ENCODE results near the gene STK17B. TPM values are rescaled to one million over a fixed set of nuclear protein-coding genes. Genes with fewer than 3 reads are reported as not detected.
A peak's percentile ranks its signal among the peaks of the same experiment; 100 is the strongest.

STK17B gene
- total and polyA plus RNA-seq, 9 donors: 4.8 to 8.1 (median 5.8) TPM

DNA sequence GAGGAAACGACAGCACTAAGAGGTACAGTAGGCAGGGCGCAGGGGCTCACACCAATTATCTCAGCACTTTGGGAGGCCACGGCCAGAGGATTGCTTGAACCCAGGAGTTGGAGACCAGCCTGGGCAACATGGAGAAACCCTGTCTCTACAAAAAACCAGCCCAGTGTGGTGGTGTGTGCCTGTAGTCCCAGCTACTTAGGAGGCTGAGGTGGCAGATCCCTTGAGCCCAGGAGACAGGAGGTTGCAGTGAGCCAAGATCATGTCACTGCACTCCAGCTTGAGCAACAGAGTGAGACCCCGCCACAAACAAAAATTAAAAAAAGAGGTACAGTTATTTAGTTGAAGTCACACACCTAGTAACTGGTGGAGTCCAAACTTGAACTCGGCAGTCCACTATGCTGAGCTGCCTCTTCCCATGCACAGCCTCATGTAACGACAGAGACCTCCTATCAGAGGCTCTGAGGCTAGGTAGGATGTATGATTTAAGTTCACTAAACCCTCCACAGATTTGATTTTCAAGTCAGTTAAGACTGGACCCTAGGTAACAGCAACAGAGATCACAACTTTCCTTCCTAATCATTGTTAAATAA lies 8.7 kb downstream of the STK17B start:
- peaks cover 5% of the 10 kb centered on the region for H3K36me3 ChIP-seq (ENCODE audit: control insufficient read depth, insufficient read depth, low read length)
- no peaks in the 10 kb centered on the region for H3K9me3 ChIP-seq (replicated peaks; ENCODE audit: control insufficient read depth, low read depth, low read length)
- no peaks in the 10 kb centered on the region for H3K27me3 ChIP-seq (ENCODE audit: control insufficient read depth, insufficient read depth, low read length)
- no peak for DNase-seq
- WGBS (ENCODE audit: insufficient coverage): 100% methylated on average over 2 of the region's 6 CpGs
- H3K27ac ChIP-seq (ENCODE audit: low read length): no peak overlapping the region
- no peaks in the 10 kb centered on the region for H3K4me1 ChIP-seq (ENCODE audit: control insufficient read depth, insufficient read depth, low read length)
- H3K4me3 ChIP-seq (ENCODE audit: low read length): no peak overlapping the region

DNA sequence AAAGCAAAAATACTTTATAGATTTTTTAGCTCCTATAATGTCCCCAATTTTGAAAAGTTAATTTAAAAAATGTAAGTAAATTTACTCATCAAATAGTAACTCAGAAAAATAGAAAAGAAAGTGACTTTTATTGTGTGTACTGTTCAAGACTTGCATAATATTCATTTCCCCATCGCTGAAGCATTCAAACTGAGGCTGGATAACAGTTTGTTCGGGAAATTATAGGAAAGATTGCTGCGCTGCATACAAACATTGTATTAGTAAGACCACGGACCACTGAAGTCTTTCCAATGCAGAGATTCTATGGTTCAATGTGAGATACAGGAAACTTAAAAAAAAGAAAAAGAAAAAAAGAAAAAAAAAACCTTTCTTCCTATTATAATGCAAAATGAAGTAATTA lies 10.4 kb downstream of the STK17B start:
- peaks cover 5% of the 10 kb centered on the region for H3K36me3 ChIP-seq (ENCODE audit: control insufficient read depth, insufficient read depth, low read length)
- no peak overlapping the region for H3K27ac ChIP-seq (ENCODE audit: low read length)
- no CpG with 5 or more reads among the region's 4 CpGs for WGBS (ENCODE audit: insufficient coverage)
- H3K9me3 ChIP-seq (replicated peaks; ENCODE audit: control insufficient read depth, low read depth, low read length): no peaks in the 10 kb centered on the region
- H3K27me3 ChIP-seq (ENCODE audit: control insufficient read depth, insufficient read depth, low read length): no peaks in the 10 kb centered on the region
- no peak for DNase-seq
- no peak overlapping the region for H3K4me3 ChIP-seq (ENCODE audit: low read length)
- no peaks in the 10 kb centered on the region for H3K4me1 ChIP-seq (ENCODE audit: control insufficient read depth, insufficient read depth, low read length)

DNA sequence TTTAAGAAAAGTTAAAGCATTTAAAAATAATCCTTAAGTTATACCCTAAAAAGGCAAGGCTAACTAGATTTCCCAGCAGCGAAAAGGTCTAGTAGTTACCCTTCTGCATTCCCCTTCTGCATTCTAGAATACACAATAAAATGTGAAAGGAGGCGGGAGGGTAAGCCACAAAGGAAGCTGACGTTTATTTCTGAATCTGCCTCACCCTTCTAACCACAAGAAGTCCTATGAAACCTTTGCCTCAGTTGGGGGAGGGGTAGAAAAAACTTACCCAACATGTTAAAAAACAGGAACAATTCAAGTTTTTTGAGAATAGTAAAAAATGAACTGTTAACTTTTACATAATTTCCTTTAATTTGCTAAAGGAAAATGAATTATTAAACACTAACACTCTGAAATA lies 11.3 kb downstream of the STK17B start:
- DNase-seq: peak; percentile 80
- H3K27ac ChIP-seq (ENCODE audit: low read length): no peak overlapping the region

DNA sequence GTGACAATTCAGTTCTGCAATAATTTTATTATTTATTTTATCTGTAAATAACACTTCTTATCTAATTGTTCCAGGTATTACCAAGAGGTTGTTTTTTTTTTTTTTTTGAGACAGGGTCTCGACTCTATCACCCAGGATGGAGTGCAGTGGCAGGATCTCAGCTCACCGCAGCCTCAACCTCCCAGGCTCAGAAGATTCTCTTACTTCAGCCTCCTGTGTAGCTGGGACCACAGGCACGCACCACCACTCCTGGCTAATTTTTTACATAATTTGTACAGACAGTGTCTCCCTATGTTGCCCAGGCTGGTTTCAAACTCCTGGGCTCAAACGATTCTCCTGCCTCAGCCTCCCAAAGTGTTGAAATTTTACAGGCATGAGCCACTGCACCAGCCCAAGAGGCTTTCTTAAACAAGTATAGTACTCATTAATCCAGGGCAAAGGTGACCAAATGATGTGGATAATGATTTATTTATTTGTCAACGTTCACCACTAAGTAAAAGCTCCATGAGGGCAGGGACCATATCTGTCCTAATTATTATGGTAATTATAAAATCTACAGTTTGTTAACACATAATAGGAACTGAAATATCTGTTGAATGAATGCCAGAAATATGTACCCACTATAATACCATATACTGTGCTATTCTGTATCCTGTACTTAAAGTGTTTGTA lies 12.0 kb downstream of the STK17B start:
- Histone ChIP-seq H3K27ac (ENCODE audit: low read length) (no peak overlapping the region), H3K27me3 (ENCODE audit: control insufficient read depth, insufficient read depth, low read length) (no peaks in the 10 kb centered on the region), H3K9me3 (replicated peaks; ENCODE audit: control insufficient read depth, low read depth, low read length) (no peaks in the 10 kb centered on the region), H3K4me1 (ENCODE audit: control insufficient read depth, insufficient read depth, low read length) (no peaks in the 10 kb centered on the region), H3K4me3 (ENCODE audit: low read length) (no peak overlapping the region), H3K36me3 (ENCODE audit: control insufficient read depth, insufficient read depth, low read length) (peaks cover 5% of the 10 kb centered on the region)
- 87% methylated on average over 3 of the region's 5 CpGs for WGBS (ENCODE audit: insufficient coverage)
- no peak for DNase-seq

More for the DNA sequence above, 11.3 kb downstream of the STK17B start:
- no peaks in the 10 kb centered on the region for H3K4me1 ChIP-seq (ENCODE audit: control insufficient read depth, insufficient read depth, low read length)
- peaks cover 5% of the 10 kb centered on the region for H3K36me3 ChIP-seq (ENCODE audit: control insufficient read depth, insufficient read depth, low read length)
- H3K27me3 ChIP-seq (ENCODE audit: control insufficient read depth, insufficient read depth, low read length): no peaks in the 10 kb centered on the region
- no peak overlapping the region for H3K4me3 ChIP-seq (ENCODE audit: low read length)
- no peaks in the 10 kb centered on the region for H3K9me3 ChIP-seq (replicated peaks; ENCODE audit: control insufficient read depth, low read depth, low read length)
- WGBS (ENCODE audit: insufficient coverage): no CpG with 5 or more reads among the region's 3 CpGs

DNA sequence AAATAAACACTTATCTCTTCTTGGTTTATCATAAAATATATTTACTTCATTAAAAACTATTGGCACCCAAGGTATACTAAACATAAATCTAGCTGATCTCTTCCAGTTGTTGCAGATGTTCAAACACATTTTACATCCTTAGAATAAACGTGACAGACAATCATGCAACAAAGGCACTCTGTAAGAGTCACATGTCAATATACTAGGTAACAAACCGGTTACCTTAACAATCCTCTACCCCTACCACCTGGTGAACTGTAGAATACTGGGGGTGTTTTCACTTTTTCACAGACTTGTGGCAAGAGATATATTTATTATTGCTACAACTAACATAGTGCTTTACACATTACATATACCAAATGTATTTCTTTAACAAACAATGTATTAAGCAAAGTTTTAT lies 15.8 kb downstream of the STK17B start:
- Histone ChIP-seq H3K4me3 (ENCODE audit: low read length) (no peak overlapping the region), H3K27me3 (ENCODE audit: control insufficient read depth, insufficient read depth, low read length) (no peaks in the 10 kb centered on the region), H3K9me3 (replicated peaks; ENCODE audit: control insufficient read depth, low read depth, low read length) (no peaks in the 10 kb centered on the region), H3K27ac (ENCODE audit: low read length) (no peak overlapping the region), H3K36me3 (ENCODE audit: control insufficient read depth, insufficient read depth, low read length) (peaks cover 2% of the 10 kb centered on the region), H3K4me1 (ENCODE audit: control insufficient read depth, insufficient read depth, low read length) (no peaks in the 10 kb centered on the region)
- WGBS (ENCODE audit: insufficient coverage): no CpG with 5 or more reads among the region's 2 CpGs
- no peak for DNase-seq

DNA sequence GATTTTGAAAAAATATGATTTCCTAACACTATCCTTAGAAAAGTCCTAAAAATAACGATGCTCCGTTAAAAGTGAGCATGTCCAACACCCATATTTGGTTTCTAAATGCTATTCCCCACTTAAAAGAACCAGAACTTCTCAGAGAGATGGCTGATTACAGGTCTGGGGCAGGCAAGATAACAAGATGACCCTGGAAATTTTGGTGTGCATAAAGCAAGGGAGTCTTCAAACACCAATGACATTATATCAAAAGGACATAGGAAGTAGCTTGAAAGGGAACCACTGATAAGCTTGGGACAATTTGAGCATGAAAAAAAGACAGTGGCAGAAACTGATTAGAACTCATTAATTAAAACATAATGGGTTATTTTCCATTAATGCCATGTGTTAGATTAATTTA lies 17.9 kb downstream of the STK17B start:
- peaks cover 2% of the 10 kb centered on the region for H3K36me3 ChIP-seq (ENCODE audit: control insufficient read depth, insufficient read depth, low read length)

DNA sequence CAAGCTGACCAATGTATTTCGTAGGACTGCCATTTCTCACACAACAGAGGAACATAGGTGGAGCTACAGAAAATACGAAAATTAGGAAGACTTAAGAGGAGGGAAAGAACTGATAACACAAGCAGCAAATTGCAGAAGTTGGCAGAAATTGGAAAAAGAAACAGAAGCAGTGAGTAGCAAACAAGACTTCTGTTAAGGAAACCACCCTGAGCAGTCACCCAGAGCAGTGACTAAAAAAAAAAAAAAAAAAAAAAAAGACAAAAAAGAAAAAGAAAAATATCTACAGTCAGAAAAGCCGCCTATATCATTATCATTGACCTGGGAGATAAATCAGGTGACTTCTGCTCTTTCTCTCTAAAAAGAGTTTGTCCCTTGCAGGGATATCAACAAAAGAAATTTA lies 21.4 kb downstream of the STK17B start:
- H3K4me1 ChIP-seq (ENCODE audit: control insufficient read depth, insufficient read depth, low read length): no peaks in the 10 kb centered on the region
- H3K4me3 ChIP-seq (ENCODE audit: low read length): no peak overlapping the region
- peaks cover 3% of the 10 kb centered on the region for H3K36me3 ChIP-seq (ENCODE audit: control insufficient read depth, insufficient read depth, low read length)
- H3K9me3 ChIP-seq (replicated peaks; ENCODE audit: control insufficient read depth, low read depth, low read length): no peaks in the 10 kb centered on the region
- peak; percentile 20 for DNase-seq
- no peak overlapping the region for H3K27ac ChIP-seq (ENCODE audit: low read length)
- no peaks in the 10 kb centered on the region for H3K27me3 ChIP-seq (ENCODE audit: control insufficient read depth, insufficient read depth, low read length)
- no CpG with 5 or more reads among the region's 3 CpGs for WGBS (ENCODE audit: insufficient coverage)

More for the DNA sequence above, 17.9 kb downstream of the STK17B start:
- Histone ChIP-seq H3K27ac (ENCODE audit: low read length) (no peak overlapping the region), H3K4me1 (ENCODE audit: control insufficient read depth, insufficient read depth, low read length) (no peaks in the 10 kb centered on the region), H3K27me3 (ENCODE audit: control insufficient read depth, insufficient read depth, low read length) (no peaks in the 10 kb centered on the region), H3K9me3 (replicated peaks; ENCODE audit: control insufficient read depth, low read depth, low read length) (no peaks in the 10 kb centered on the region), H3K4me3 (ENCODE audit: low read length) (no peak overlapping the region)
- no peak for DNase-seq
- no CpG with 5 or more reads among the region's 2 CpGs for WGBS (ENCODE audit: insufficient coverage)

DNA sequence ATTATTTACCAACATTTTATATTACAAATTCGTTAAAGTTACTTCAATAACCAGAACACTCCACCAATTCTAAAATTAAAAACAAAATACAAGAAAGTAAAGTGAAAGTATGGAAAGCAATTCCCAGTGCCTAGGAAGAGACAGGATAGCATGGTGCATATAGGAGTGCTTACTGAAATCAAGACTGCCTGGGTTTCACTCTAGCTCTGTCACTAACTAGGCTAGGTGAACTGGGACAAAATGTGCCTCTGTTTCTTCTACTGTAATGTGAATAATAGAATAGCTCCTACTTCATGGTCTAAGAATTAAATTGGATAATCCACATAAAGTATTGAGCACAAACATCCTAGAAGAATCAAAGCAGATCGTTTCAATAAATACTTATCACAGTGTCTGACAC lies 22.6 kb downstream of the STK17B start:
- peaks cover 8% of the 10 kb centered on the region for H3K36me3 ChIP-seq (ENCODE audit: control insufficient read depth, insufficient read depth, low read length)
- H3K4me3 ChIP-seq (ENCODE audit: low read length): no peak overlapping the region

DNA sequence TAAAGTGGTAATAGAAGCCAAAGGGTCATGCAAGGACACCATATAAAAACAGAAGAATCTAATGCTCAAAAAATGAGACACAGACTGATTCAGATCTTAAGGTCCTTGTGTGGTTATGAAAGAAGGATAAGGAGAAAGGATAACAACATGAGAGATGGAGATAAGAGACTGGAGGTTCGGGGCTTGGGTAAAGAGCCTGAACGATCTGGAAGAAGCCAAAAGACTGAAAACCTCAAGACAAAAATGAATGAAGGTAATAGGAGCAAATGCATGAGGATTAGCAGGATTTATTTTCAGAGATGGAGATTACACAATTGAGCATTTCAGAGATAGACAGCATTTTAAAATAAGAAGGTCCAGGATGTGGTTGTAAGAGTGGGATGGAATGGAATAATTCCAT lies 26.1 kb downstream of the STK17B start:
- Histone ChIP-seq H3K27me3 (ENCODE audit: control insufficient read depth, insufficient read depth, low read length) (no peaks in the 10 kb centered on the region), H3K4me3 (ENCODE audit: low read length) (no peak overlapping the region), H3K9me3 (replicated peaks; ENCODE audit: control insufficient read depth, low read depth, low read length) (no peaks in the 10 kb centered on the region), H3K4me1 (ENCODE audit: control insufficient read depth, insufficient read depth, low read length) (no peaks in the 10 kb centered on the region), H3K36me3 (ENCODE audit: control insufficient read depth, insufficient read depth, low read length) (peaks cover 8% of the 10 kb centered on the region), H3K27ac (ENCODE audit: low read length) (no peak overlapping the region)
- 93% methylated on average over 2 of the region's 2 CpGs for WGBS (ENCODE audit: insufficient coverage)
- DNase-seq: no peak

More for the DNA sequence above, 22.6 kb downstream of the STK17B start:
- Histone ChIP-seq H3K27ac (ENCODE audit: low read length) (no peak overlapping the region), H3K27me3 (ENCODE audit: control insufficient read depth, insufficient read depth, low read length) (no peaks in the 10 kb centered on the region), H3K4me1 (ENCODE audit: control insufficient read depth, insufficient read depth, low read length) (no peaks in the 10 kb centered on the region), H3K9me3 (replicated peaks; ENCODE audit: control insufficient read depth, low read depth, low read length) (no peaks in the 10 kb centered on the region)
- no peak for DNase-seq
- WGBS (ENCODE audit: insufficient coverage): no CpG with 5 or more reads among the region's 2 CpGs

DNA sequence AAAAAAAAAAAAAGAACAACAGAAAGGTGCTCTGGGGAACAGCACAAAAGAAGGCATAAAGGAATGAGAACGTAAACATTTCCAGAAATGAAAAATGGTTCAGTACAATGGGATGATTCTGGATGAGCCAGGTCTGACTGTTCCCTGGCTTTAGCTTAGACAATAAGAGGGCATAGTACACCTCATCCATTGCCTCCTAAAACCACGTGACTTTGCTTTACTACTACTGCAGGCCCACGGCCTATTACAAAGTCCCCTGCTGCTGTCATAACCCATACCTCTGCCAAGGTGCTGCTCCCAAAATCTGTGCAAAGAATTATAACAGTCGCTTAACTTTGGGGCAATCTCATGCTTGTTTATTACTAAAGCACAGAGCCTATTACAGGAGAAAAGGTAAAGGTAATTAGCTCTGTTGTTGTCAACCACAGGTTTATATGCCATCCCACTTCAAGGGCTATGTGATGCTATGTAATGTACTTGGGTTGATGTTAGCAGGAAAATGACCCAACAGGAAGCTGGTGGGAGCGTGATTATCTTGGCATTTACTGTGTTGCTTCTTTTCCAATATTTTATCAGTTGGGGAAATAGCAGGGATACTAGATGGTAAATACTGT lies 26.8 kb downstream of the STK17B start:
- no peaks in the 10 kb centered on the region for H3K9me3 ChIP-seq (replicated peaks; ENCODE audit: control insufficient read depth, low read depth, low read length)
- H3K4me1 ChIP-seq (ENCODE audit: control insufficient read depth, insufficient read depth, low read length): no peaks in the 10 kb centered on the region
- WGBS (ENCODE audit: insufficient coverage): 100% methylated on average over 2 of the region's 5 CpGs
- no peak overlapping the region for H3K4me3 ChIP-seq (ENCODE audit: low read length)
- peaks cover 12% of the 10 kb centered on the region for H3K36me3 ChIP-seq (ENCODE audit: control insufficient read depth, insufficient read depth, low read length)
- no peak overlapping the region for H3K27ac ChIP-seq (ENCODE audit: low read length)
- no peaks in the 10 kb centered on the region for H3K27me3 ChIP-seq (ENCODE audit: control insufficient read depth, insufficient read depth, low read length)
- no peak for DNase-seq
